ENCODE results near the gene MAMDC2. TPM values are rescaled to one million over a fixed set of nuclear protein-coding genes. Genes with fewer than 3 reads are reported as not detected.

MAMDC2 gene
- total and polyA plus RNA-seq, 7 donors = 0.91 to 11.9 (median 2.2) TPM

GRCh38 chr9:70073193-70073592, 29.5 kb downstream of the MAMDC2 start:
- intact Hi-C loops (cut with DNase I) = no loop called here
- no peaks in the 10 kb centered on the region for H3K27me3 ChIP-seq (ENCODE audit: insufficient read depth in 3 of 3, low read length in 2 of 3)
- no peak overlapping the region for H3K4me3 ChIP-seq
- no peak for ATAC-seq
- no peak overlapping the region for H3K27ac ChIP-seq
- no peaks in the 10 kb centered on the region for H3K36me3 ChIP-seq (ENCODE audit: insufficient read depth in 1 of 2, low read depth in 1 of 2)
- DNase-seq = no peak
- TF ChIP-seq CTCF (IDR thresholded peaks at IDR 0.05) = no peak
- no peaks in the 10 kb centered on the region for H3K9me3 ChIP-seq
- 69 to 77% (median 70%) methylated on average over 2 of the region's 2 CpGs for WGBS, 3 donors
- H3K4me1 ChIP-seq = peaks cover 20% of the 10 kb centered on the region

DNA sequence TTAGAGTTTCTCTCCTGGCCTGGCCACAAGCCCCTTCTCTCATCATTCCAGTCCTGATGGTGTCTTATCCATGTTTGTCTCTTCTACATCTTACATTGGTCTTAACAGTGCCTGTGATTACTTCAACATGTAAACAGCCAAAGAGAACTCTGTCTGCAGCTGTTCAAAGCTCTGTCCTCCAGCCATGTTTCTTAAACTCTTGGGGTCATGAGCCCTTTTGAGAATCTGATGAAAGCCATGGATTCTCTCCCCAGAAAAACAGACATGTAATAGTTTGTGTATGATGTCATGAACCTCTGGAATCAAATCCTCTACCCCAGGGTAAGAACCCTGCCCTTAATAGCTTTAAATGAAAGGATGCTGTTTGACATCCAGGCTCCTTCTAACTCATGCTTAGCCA, 30.1 kb downstream of the MAMDC2 start:
- H3K36me3 ChIP-seq (ENCODE audit: insufficient read depth in 1 of 2, low read depth in 1 of 2) = no peaks in the 10 kb centered on the region
- DNase-seq (no peak), ATAC-seq (no peak)
- H3K4me3 ChIP-seq = no peak overlapping the region
- no peak for TF ChIP-seq CTCF (IDR thresholded peaks at IDR 0.05)
- H3K4me1 ChIP-seq = peaks cover 14% of the 10 kb centered on the region
- H3K9me3 ChIP-seq = no peaks in the 10 kb centered on the region
- no peak overlapping the region for H3K27ac ChIP-seq
- intact Hi-C loops (cut with DNase I) = no loop called here
- H3K27me3 ChIP-seq (ENCODE audit: insufficient read depth in 3 of 3, low read length in 2 of 3) = no peaks in the 10 kb centered on the region

DNA sequence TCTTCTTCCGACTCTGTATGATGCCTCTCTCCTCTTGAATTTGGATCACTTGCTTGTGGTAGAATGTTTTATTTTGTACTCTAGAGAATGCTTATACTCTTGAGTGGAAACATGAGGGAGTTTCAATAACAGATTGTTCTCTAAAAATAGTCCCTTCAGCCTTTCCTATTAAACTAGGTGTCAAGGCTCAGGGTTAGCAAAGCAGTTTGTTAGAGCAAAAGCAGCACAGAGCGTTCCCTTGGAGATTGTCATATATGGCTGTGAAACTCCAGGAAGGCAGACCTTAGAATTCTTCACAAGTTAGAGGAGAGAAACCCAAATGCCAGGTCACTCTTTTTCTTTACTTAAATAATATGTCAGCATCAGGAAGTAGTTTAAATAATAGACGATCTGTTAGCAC, 33.0 kb downstream of the MAMDC2 start:
- Histone ChIP-seq H3K27ac (no peak overlapping the region), H3K36me3 (ENCODE audit: insufficient read depth in 1 of 2, low read depth in 1 of 2) (no peaks in the 10 kb centered on the region), H3K4me3 (no peak overlapping the region), H3K4me1 (peaks cover 6% of the 10 kb centered on the region), H3K9me3 (no peaks in the 10 kb centered on the region), H3K27me3 (ENCODE audit: insufficient read depth in 3 of 3, low read length in 2 of 3) (no peaks in the 10 kb centered on the region)
- no peak for ATAC-seq
- no peak for DNase-seq
- no peak for TF ChIP-seq CTCF (IDR thresholded peaks at IDR 0.05)
- 69 to 82% (median 73%) methylated on average over 3 of the region's 3 CpGs for WGBS, 3 donors
- intact Hi-C loops (cut with DNase I) = no loop called here

GRCh38 chr9:70079417-70080037, 35.9 kb downstream of the MAMDC2 start:
- Histone ChIP-seq H3K9me3 (no peaks in the 10 kb centered on the region), H3K4me1 (peaks cover 10% of the 10 kb centered on the region), H3K36me3 (ENCODE audit: insufficient read depth in 1 of 2, low read depth in 1 of 2) (no peaks in the 10 kb centered on the region), H3K27me3 (ENCODE audit: insufficient read depth in 3 of 3, low read length in 2 of 3) (no peaks in the 10 kb centered on the region), H3K4me3 (no peak overlapping the region), H3K27ac (no peak overlapping the region)
- TF ChIP-seq CTCF (IDR thresholded peaks at IDR 0.05) = no peak
- DNase-seq (no peak), ATAC-seq (peak in 1 of 4 donors; percentile 47)
- intact Hi-C loops (cut with DNase I) = no loop called here
- WGBS, 3 donors = 44 to 52% (median 50%) methylated on average over 2 of the region's 2 CpGs

GRCh38 chr9:70080481-70081119, 37.0 kb downstream of the MAMDC2 start:
- intact Hi-C loops (cut with DNase I) = no loop called here
- no peak overlapping the region for H3K4me3 ChIP-seq
- H3K27me3 ChIP-seq (ENCODE audit: insufficient read depth in 3 of 3, low read length in 2 of 3) = no peaks in the 10 kb centered on the region
- no peaks in the 10 kb centered on the region for H3K9me3 ChIP-seq
- 5 to 9% (median 5%) methylated on average over 5 of the region's 5 CpGs for WGBS, 3 donors
- no peaks in the 10 kb centered on the region for H3K36me3 ChIP-seq (ENCODE audit: insufficient read depth in 1 of 2, low read depth in 1 of 2)
- TF ChIP-seq CTCF (IDR thresholded peaks at IDR 0.05) = no peak
- no peak for DNase-seq
- H3K4me1 ChIP-seq = peaks cover 10% of the 10 kb centered on the region
- peak overlapping the region; percentile 44 for H3K27ac ChIP-seq
- peak; percentile 61 to 89 (median 80) for ATAC-seq

Measured in psoas muscle (tissue), 8 donors.